ENCODE results near the gene HOMER1.

DNA sequence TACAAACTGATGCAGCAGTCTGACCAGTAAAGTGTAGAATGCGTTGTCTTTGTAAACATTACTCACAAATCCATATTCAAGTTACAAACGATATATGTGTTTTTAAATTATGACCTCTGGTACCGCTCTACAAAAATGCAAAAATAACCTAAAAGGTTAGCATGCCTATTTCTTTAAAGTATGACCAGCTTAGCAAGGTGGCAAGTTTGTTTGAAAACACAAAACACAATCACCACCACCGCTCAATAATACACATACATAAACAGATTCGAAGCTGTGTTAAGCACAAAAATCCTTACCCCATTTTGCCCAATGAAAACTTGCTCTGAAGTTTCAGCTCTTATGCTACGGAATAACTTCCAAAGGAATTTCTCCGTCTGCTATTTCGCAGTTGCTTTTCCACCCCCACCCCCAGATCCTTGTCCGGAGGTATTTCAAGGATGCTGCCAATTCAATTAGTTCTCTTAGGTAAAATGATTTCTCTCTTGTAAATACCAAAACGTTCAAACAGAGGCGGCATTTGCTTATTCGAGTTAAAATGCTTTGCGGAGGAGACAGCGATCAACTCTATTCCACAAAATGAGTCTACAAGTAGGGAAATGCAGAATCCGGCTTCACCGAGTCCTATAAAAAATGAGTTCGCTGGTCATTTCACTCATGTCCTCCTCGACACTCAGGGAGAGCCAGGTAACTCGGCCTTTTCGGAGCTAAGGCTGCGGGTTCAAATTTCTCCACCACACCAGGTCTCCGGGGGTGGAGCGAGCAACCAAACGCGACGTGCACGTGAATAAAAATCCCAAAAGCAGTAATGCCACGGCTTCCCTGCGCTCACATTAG, 1.2 kb downstream of the HOMER1 start:
- no peak for TF ChIP-seq EZH2 (IDR thresholded peaks at IDR 0.05; ENCODE audit: borderline replicate concordance, control insufficient read depth, low read depth, low read length)
- TF ChIP-seq, protein P1, sequence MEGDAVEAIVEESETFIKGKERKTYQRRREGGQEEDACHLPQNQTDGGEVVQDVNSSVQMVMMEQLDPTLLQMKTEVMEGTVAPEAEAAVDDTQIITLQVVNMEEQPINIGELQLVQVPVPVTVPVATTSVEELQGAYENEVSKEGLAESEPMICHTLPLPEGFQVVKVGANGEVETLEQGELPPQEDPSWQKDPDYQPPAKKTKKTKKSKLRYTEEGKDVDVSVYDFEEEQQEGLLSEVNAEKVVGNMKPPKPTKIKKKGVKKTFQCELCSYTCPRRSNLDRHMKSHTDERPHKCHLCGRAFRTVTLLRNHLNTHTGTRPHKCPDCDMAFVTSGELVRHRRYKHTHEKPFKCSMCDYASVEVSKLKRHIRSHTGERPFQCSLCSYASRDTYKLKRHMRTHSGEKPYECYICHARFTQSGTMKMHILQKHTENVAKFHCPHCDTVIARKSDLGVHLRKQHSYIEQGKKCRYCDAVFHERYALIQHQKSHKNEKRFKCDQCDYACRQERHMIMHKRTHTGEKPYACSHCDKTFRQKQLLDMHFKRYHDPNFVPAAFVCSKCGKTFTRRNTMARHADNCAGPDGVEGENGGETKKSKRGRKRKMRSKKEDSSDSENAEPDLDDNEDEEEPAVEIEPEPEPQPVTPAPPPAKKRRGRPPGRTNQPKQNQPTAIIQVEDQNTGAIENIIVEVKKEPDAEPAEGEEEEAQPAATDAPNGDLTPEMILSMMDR (IDR thresholded peaks at IDR 0.05 in 2 of 3, conservative IDR thresholded peaks at IDR 0.05 in 1 of 3; ENCODE audit: control insufficient read depth in 2 of 3, extremely low read depth in 1 of 3, insufficient read depth in 1 of 3, low read depth in 3 of 3, low read length in 3 of 3) = no peak

All from GM12878 (cell line).